ENCODE results near the gene C10orf120.

C10orf120 gene

GRCh38 chr10:122699796-122700455 is at the start of gene C10orf120:
Gene C10orf120 (minus strand): TSS chr10:122699846. CDS start chr10:122699790, 56 bp downstream.
- DNase-seq: no peak

DNA sequence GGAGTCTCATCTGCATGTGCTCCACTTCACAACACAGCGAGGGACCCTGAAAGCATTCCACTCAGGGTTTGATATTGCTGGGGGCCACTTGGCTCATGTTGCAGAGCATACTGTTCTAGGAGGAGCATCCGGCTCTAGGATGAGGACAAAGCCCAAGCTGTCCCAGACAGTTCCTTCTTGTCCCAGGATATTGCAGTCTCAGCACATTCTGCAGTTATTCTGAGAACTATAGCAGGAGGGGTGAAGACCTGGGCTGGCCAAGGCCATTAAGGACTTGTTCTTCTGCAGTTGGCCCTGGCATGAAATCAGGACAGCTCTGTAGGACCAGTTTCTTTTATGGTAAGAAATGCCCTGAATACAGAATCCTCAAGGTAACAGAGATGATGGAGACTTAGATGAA is 48.9 kb upstream of the C10orf120 start:
- no peak for DNase-seq

GRCh38 chr10:122746408-122746807 is 46.8 kb upstream of the C10orf120 start:
- DNase-seq: no peak

- DNase-seq: no peak
Measured at GRCh38 chr10:122744257-122744656, 44.6 kb upstream of the C10orf120 start.

- no peak for DNase-seq
Measured at GRCh38 chr10:122740640-122741039, 41.0 kb upstream of the C10orf120 start.

DNA sequence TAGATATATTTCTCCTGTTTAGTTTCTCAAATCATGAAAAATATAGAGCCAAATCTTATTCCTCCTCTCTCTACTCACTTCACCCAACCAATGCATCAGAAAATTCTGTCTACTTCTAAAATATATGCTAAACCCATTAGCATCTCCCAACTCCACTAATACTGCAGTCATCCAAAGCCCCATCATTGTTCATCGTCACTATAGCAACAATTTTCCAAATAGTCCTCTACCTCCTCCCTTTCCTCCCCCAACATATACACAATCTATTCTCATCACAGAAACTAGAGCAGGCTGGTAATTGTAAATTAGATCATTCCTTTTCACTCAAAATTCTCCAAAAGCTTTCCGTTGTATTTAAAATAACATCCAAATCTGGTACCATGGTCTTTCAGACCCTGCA is 38.4 kb upstream of the C10orf120 start:
- no peak for DNase-seq

GRCh38 chr10:122733931-122734665 is 34.5 kb upstream of the C10orf120 start:
- DNase-seq: no peak

- DNase-seq: no peak
Measured at GRCh38 chr10:122733443-122733842, 33.8 kb upstream of the C10orf120 start.

DNA sequence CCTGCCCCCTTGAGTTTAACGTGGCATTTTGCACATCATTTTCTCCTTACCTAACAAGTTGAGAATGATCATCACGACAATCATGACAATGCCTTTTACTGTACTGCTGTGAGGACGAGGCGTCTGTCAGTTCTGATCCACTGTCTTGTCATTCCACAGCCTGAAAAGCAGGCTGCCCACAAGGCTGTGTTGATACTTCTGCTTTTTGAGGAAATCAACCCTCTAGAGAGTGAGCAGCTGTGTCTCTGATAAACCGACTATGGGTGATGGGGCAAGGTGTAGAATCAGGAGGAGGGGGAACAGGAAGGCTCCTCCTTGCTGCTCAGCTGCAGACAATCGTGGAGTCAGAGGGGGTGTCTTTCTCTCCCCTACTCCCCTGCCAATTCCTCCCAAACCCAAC is 30.6 kb upstream of the C10orf120 start:
- DNase-seq: no peak

DNA sequence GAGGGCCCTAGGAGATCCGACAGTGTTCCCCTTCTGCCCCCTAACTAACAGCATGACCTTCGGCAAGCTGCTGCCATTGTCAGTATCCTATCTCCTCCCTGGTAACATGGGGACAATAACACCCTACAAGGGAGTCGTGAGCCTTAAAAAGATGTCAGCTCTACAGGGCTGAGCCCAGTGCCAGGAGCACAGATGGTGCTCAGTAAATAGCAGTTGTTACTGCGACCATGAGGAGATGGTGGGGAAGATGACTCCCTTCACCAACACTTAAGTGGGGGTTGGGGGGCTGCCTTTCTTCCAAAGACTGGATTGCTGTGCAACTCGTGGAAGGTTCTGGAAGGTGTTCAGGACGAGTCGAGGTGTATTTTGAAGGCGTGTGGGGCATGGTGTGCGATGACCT is 29.5 kb upstream of the C10orf120 start:
- DNase-seq: no peak

DNA sequence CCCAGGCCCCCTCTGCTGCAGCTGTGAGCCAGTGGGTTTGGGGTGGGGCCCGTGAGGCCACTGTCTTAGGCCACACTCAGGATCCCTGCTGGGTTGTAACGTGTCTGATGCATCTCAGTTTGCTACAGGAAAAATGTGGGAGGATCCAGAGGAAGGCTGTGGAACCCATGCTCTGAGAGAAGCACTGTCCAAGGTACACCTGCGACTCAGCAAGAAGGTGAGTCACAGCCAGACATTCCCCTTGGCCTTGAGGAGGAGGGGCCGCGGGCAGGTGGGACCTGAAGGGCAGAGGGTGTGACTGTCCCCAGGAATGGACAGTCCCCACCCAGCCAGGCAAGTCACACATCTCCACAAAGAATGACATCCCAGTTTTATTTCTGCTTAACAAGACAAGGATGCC is 27.8 kb upstream of the C10orf120 start:
- DNase-seq: no peak

DNA sequence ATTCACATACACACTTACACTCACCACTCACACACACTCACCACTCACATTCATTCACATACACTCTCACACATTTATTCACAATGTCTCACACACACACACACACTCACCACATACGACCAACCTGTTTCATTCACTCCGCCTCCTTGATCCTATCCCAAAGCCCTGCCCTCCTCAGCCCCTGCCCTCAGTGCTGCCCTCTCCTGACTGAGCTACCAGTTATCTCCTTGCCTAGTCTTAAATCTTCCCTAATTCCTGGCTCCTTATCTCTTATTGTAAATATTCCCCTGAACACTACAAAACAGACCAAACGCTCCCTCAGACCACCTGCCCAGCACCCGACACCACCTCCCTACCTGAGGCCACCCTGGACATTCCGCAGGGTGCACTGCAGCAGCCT is 26.1 kb upstream of the C10orf120 start:
- no peak for DNase-seq

GRCh38 chr10:122725006-122725405 is 25.4 kb upstream of the C10orf120 start:
- DNase-seq: no peak

- DNase-seq: no peak
Measured at GRCh38 chr10:122721111-122721510, 21.5 kb upstream of the C10orf120 start.

DNA sequence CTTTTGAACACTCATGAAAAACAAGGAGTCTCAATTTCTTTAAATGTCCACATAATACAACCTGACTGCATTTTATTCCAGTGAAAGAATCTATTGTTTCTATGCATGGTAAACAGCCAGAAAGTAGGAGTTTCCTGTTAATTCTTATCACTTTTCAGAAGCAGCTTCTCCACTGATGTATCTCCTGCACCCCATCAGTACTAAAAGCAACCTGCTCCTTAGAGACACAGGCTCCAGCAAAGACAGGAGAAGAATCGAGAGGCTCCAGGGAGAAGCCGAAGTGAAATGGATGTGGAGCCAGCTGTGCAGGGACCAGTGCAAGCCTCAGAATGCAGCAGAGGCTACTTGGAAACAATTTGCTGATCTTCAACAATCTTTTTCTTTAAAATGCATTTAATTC is 16.4 kb upstream of the C10orf120 start:
- no peak for DNase-seq

DNA sequence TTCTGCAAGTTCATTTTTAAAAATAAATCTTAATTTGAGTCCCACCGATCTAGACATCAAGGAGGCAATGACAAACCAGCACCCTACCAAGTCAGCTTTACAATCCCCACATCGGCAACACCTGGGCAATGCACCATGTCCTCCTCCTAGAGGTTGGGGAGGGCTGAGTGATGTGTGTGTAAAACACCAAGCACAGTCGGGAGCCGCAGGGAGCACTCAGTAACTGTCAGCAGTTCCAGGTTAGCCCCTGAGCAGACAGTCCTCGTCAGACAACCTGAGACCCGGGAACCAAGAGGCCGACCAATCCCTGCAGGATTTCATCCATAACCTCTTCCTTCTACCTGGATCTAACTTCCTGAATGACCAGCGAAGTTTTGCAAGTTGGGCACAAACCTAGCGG is 15.9 kb upstream of the C10orf120 start:
- no peak for DNase-seq

GRCh38 chr10:122713091-122713885 is 13.6 kb upstream of the C10orf120 start:
- DNase-seq: no peak

GRCh38 chr10:122710576-122710975 is 10.9 kb upstream of the C10orf120 start:
- DNase-seq: no peak

GRCh38 chr10:122709971-122710370 is 10.3 kb upstream of the C10orf120 start:
- DNase-seq: no peak

- DNase-seq: no peak
Measured at GRCh38 chr10:122707535-122707934, 7.9 kb upstream of the C10orf120 start.

DNA sequence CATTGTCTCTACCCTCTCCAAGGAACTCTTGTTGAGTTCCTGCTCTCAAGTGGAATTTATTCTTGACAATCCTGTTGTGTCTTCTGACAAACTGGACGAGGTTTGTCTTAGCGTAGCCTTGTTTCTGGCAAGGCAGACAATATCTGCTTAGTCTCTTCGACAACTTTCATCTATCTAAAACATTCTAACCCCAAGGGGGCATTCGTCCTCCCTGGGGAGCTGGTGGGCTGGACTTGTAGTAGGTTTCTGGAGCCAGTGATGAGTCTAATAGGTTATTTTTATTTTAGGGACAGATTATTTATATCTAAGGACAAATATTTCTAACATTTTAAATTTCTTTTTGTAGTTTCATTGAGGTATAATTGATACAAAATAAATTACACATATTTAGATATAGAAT is 7.3 kb upstream of the C10orf120 start:
- DNase-seq: no peak

DNA sequence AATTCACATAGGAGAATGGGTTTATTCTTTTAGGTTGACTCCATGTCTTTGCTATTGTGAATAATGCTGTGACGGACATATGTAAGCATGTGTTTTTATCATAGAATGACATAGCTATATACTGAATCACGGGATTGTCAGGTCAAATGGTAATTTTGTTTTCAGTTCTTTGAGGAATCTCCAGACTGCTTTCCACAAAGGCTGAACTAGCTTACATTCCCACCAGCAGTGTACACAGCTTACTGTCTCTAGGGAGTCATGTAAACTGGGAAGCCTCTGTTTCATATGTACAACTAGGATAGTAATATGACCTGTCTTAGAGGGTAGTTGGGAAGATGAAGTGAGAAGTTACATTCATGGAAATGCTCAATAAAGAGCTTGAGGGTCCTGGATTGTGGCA is 6.8 kb upstream of the C10orf120 start:
- no peak for DNase-seq

DNA sequence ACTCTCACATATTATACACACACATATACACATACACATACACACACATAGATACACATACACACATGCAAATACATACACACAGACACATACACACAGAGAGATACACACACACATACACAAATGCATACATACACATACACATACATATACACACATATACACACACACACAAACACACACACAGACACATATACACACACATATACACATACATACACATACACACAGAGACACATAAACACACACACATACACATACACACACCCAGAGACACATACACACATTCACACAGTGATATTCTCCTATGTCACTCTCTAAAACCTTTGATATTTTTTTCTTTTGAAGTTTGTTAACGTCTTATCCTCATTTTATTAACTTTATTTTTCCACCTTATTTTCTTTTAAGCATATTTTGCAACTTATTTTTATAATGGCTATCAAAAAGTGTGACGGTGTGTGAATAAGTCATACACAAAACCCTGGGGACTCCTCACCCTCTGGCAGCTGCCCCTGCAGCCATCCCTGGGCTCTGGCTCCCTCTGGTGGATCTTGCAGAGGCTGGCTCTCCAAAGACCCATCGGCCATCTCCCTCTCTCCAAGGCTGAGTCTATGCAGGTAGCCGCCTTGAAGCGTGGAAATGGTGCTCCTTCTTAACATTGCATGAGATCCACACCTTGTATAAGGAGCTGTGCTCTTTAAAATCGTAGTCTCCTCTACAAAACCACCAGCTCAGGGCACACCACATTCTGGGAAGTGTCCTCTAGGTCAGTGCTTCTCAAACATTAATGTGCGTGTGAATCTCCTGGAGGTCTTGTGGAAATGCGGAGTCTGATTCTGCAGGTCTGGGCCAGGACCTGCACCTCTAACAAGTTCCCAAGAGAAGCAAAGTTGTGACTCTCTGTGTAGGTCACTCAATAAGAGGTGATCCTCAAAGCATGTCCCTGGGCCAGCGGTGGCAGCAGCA is 4.1 kb upstream of the C10orf120 start:
- DNase-seq: peak; percentile 41

All from femur (tissue), 1 donor.